ENCODE results near the gene BSN.

- no peak for TF ChIP-seq POLR2A (IDR thresholded peaks at IDR 0.05)
- TF ChIP-seq, protein P1, sequence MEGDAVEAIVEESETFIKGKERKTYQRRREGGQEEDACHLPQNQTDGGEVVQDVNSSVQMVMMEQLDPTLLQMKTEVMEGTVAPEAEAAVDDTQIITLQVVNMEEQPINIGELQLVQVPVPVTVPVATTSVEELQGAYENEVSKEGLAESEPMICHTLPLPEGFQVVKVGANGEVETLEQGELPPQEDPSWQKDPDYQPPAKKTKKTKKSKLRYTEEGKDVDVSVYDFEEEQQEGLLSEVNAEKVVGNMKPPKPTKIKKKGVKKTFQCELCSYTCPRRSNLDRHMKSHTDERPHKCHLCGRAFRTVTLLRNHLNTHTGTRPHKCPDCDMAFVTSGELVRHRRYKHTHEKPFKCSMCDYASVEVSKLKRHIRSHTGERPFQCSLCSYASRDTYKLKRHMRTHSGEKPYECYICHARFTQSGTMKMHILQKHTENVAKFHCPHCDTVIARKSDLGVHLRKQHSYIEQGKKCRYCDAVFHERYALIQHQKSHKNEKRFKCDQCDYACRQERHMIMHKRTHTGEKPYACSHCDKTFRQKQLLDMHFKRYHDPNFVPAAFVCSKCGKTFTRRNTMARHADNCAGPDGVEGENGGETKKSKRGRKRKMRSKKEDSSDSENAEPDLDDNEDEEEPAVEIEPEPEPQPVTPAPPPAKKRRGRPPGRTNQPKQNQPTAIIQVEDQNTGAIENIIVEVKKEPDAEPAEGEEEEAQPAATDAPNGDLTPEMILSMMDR (IDR thresholded peaks at IDR 0.05), result no peak
These were observed 148.4 kb downstream of the BSN start for GRCh38 chr3:49702672-49703071.
